ENCODE results near the gene MFSD2B.
"Not testable (repeated sequence)": the region's sequence is repeated elsewhere in the genome, so short reads cannot be mapped to it uniquely, and the experiment has no call there.

The MFSD2B gene

GRCh38 chr2:24009680-24010476, at the start of gene MFSD2B:
Gene MFSD2B, plus strand, starts transcription at chr2:24010085. Its CDS starts 12 bp downstream, at chr2:24010097.
- DNase-seq (ENCODE audit: low read depth in 3 of 3) = no peak

GRCh38 chr2:23967846-23968245, 42.0 kb upstream of the MFSD2B start:
- no peak for DNase-seq (ENCODE audit: low read depth in 3 of 3)

GRCh38 chr2:23976883-23977282, 33.0 kb upstream of the MFSD2B start:
- no peak for DNase-seq (ENCODE audit: low read depth in 3 of 3)

DNA sequence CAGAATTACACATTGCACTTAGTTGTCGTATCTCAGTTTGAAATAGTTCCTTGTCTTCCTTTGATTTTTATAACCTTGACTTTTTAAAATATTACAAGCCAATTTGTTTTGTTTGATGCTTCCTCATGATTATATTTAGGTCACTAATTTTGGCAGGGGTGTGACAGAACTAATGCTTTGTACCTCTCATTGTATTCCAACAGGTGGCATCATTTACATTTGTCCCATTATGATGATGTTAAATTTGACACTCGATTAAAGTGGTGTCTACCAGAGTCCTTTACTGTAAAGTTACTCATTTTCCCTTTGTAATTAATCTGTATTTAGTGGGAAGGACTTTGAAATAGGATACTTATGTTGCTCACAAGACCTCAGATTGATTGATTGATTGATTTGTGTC, 21.5 kb upstream of the MFSD2B start:
- DNase-seq (ENCODE audit: low read depth in 3 of 3) = no peak

GRCh38 chr2:23992931-23993330, 17.0 kb upstream of the MFSD2B start:
- no peak for DNase-seq (ENCODE audit: low read depth in 3 of 3)

GRCh38 chr2:23993736-23994269, 16.1 kb upstream of the MFSD2B start:
- DNase-seq (ENCODE audit: low read depth in 3 of 3) = no peak

- DNase-seq (ENCODE audit: low read depth in 3 of 3) = no peak
Observed at GRCh38 chr2:23994567-23994966, 15.3 kb upstream of the MFSD2B start.

DNA sequence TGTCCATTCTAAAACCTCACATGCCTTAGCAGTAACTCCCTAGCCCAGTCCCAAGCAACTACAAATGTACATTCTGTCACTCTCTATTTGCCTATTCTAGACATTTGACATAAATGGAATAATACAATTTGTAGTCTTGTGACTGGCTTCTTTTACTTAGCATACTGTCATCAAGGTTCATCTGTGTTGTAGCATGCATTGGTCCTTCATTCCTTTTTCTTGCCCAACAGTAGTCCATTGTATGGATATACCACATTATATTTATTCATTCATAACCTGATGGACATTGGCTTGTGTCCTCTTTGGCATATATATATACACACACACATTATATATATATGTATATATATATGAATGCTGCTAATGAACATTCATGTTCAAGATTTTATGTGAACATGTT, 2.2 kb upstream of the MFSD2B start:
- no peak for DNase-seq (ENCODE audit: low read depth in 3 of 3)

DNA sequence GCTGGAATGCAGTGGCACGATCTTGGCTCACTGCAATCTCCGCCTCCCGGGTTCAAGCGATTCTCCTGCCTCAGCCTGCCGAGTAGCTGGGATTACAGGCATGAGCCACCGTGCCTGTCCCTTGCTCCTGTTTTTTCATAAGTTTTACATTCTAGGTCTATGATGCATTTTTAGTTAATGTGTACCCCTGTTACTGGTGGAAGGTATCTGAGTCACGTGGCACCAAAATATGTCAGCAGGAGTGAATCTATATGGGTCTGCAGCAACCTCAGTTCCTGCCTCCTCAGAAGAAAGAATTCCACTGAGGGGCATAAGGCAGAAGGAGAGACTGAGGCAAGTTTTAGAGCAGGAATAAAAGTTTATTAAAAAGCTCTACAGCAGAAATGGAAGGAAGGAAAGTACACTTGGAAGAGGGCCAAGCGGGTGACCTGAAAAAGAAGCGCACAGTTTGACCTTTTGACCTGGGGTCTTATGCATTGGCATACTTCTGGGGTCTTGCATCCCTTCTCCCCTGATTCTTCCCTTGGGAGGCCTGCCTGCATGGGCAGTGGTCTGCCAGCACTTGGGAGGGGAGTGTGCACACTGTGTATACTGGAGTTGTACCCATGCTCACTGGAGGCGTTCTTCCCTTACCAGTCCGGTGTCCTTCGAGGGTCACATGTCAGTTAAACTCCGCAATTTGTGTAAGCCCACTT, 1.1 kb upstream of the MFSD2B start:
- no peak for DNase-seq (ENCODE audit: low read depth in 3 of 3)

GRCh38 chr2:24009367-24009679, 562 bp upstream of the MFSD2B start:
- no peak for DNase-seq (ENCODE audit: low read depth in 3 of 3)

DNA sequence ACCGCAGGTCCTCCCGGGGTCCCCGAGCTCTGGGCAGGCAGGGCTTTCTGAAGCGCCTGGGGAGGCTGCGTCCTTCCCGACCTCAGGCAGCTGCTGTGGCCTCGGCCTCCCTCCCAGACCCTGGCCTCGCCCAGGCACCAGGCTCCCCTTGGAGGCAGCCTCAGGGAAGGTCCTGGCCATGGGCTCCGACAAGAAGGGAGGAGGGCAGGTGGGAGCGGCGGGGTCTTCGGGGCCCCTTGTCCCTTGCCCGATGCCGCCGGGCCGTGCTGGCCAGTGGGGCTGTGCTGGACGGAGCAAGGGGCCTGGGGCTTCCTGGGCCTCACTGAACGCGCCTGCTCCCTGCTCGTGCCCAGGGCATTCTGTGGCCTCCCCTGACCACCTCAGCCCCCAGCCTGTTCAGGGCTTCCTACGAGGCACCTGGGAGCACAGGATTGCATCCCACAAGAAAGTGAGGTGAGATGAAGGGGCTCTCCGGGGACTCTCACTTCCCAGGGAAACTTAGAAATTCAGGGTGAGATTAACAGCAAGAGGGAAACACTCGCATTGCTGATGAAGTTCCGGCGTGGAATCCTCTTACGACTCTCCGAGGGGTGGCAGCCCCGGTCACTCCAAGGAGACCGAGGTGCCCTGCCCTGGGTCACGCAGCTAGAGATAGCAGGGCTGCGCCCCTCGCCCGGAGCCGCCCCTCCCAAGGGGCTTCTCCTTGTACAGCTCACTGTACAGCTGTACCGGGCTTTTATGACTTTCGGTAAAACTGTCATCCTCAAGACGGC, 778 bp downstream of the MFSD2B start:
- DNase-seq (ENCODE audit: low read depth in 3 of 3) = no peak

DNA sequence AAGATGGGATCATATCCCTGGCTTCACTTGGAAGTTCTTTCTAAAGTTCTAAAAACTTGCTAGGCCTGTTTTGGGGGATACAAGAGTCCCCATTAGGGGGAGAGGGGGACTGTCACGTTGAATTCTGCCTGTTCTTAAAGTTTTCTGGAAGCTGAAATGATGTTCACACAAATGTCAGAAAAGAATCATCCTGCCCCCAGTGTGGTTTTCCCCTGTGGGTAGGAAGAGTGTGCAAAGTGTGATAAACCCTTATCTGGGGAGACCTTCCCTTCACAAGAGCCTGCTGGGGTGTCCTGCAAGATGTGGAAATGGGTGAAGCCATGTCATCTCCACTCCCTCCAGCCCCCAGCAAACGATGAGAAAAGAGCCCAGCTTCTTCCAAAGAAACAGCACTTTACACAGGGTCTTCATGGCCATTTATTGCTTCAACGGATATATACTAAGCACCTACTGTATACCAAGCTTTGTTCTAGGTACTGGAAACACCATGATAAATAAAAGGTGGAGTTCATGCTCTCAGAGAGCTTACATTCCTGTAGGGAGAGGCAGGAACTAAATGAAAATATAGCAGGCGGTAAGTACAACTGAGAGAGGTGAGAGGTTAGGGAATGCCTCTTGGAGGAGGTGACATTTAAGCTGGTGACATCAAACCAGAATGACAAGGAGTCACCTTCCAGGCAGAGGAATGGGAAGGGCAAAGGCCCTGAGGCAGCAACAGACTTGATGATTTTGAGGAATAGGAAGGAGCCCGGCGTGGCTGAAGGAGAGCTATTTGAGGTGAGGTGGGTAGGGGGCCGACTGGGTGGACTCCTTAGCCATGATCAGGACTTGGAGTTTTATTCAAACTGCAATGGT, 1.6 kb downstream of the MFSD2B start:
- DNase-seq (ENCODE audit: low read depth in 3 of 3) = no peak

GRCh38 chr2:24012521-24013188, 2.8 kb downstream of the MFSD2B start:
- no peak for DNase-seq (ENCODE audit: low read depth in 3 of 3)

GRCh38 chr2:24014902-24015301, 5.0 kb downstream of the MFSD2B start:
- not testable (repeated sequence) for DNase-seq (ENCODE audit: low read depth in 3 of 3)

DNA sequence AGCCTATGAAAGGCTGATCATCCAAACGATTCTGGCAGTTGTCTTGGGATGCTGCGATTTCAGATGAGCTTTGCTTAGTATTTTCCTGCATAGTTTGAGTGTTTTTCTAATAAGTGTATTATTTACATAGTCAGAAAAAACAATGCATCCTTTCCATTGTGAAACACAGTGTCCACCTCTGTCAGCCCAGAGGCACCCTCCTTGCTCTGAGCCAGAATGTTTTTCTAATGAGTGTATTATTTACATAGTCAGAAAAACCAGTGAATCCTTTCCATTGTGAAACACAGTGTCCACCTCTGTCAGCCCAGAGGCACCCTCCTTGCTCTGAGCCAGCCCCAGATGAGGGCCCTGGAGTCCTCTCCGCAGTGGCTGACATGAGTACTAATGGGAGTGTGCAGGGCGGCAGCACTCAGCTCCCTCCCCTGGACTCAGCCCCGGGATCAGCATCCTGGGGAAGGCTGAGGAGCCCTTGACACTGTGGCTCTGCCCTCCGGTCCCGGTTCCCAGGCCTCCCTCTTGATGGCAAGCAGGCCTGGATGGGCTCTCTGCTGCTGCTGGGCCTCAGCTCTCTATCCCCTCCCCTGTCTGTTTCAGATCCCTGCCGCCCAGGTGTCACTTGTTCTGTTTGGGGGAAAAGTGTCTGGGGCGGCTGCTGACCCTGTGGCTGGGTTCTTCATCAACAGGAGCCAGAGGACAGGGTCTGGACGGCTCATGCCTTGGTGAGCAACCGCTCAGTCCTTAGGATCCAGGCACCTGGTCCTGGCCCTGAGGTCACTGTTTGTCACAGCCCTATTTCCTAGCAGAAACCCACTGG, 5.9 kb downstream of the MFSD2B start:
- no peak for DNase-seq (ENCODE audit: low read depth in 3 of 3)

DNA sequence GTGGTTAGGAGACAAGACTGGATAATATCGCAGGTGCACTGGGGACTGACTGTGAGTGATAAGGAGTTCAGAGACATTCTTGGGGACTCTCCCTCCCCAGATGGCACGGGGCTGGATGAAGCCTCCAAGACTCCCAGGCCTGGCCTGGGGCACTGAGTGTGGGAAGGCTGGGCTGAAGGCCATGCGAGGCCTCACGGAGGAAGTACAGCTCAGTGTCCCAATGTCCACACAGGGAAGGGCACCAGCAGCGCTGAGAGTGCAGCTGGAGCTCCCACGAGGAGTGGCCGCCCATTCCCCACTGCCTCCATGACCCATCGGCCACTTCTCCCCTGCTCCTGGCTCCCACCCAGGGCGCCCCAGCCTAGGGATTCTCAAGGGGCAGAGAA, 6.5 kb downstream of the MFSD2B start:
- DNase-seq (ENCODE audit: low read depth in 3 of 3) = no peak

DNA sequence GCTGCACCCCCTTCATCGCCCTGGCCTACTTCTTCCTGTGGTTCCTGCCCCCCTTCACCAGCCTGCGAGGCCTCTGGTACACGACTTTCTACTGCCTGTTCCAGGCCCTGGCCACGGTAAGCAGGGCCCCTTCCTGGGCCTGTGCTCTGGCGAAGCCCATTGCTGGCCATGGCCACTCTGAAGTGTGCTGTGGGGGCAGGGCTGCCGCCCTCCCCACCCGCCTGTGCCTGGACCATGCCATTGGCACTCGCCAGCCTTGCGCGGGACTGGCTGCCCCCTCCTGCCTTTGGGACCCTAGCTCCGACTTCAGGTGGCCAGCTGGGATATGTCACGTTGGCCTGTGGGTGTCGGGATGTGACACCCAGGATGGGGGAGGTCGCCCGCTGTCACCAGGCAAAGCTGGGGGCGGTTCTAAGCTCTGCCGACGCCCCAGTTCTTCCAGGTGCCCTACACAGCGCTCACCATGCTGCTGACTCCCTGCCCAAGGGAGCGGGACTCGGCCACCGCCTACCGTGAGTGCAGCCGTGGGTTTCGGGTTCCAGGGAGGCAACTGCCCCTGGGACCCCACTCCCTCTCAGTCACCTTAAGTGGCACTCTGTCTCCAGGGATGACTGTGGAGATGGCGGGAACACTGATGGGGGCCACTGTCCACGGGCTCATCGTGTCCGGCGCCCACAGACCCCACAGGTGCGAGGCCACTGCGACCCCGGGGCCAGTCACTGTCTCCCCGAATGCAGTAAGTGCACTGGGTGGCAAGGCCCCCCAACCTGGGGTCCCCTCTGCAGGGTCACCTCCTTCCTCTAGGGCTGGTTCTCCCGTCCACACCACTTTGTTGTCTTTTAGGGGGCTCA, 7.2 kb downstream of the MFSD2B start:
- DNase-seq (ENCODE audit: low read depth in 3 of 3) = no peak

- no peak for DNase-seq (ENCODE audit: low read depth in 3 of 3)
Observed at GRCh38 chr2:24017711-24018110, 7.8 kb downstream of the MFSD2B start.

DNA sequence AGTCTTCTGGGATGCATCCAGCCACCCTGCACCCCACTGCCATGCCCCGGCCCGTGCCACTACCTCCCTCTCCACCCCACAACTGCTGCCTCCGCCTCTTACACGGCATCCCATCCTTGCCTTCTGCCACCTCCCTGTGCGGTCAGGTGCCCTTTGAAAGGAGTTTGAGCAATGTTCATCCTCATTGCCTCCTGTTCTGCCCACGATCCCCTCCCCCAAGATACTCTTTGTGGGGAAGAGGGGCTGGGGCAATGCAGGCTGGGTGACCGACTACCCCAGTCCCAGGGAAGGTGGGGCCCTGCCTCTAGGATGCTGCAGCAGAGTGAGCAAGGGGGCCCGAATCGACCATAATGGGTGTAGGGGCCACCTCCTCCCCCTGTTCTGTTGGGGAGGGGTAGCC, 8.4 kb downstream of the MFSD2B start:
- no peak for DNase-seq (ENCODE audit: low read depth in 3 of 3)

Data from stimulated activated CD4-positive, alpha-beta T cell treated with anti-CD3 and anti-CD28 coated beads, TNF-alpha, amount 100 ng/mL, for 4 hours (primary cell).